MM.1S (cell line): ENCODE data around the gene SLC16A13.

Experiments used
- EZH2phosphoT487 ChIP-seq: fragments of 300-600 bp; sonication (generic); IDR thresholded peaks from 2 replicates; pipeline ENCODE4 v1.6.1; 2018; ENCODE audit warnings: antibody characterized with exemption, low read length
- TF ChIP-seq, protein P1 (sequence below): fragments of 300-600 bp; sonication (generic); IDR thresholded peaks from 2 replicates; pipeline ENCODE4 v1.5.1; 2016; ENCODE audit warnings: antibody characterized with exemption, low read length, mixed read lengths

DNA sequence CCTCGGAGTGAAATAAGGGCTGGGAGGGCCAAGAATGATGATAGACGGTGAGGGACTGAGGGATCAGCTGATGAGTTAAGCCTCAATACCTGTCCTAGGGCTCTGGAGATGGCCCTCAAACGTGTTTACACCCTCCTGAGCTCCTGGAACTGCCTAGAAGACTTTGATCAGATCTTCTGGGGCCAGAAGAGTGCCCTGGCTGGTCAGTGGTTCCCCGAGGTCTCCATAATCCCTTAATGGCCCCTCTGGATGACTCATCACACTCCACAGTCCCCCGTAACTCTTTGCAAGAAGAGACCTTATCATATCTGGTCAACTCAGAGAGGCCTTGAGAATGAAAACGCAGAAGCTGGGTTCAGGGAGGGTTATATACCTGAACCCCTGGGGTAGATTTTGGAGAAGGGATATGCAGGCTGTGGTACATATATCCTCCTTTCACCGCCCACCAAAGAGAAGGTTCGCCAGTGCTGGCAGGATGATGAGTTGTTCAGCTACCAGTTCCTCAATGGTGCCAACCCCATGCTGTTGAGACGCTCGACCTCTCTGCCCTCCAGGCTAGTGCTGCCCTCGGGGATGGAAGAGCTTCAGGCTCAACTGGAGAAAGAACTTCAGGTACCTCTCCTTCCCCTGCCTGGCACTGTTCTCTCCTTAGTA lies 36.8 kb upstream of the SLC16A13 start:
- TF ChIP-seq, protein P1, sequence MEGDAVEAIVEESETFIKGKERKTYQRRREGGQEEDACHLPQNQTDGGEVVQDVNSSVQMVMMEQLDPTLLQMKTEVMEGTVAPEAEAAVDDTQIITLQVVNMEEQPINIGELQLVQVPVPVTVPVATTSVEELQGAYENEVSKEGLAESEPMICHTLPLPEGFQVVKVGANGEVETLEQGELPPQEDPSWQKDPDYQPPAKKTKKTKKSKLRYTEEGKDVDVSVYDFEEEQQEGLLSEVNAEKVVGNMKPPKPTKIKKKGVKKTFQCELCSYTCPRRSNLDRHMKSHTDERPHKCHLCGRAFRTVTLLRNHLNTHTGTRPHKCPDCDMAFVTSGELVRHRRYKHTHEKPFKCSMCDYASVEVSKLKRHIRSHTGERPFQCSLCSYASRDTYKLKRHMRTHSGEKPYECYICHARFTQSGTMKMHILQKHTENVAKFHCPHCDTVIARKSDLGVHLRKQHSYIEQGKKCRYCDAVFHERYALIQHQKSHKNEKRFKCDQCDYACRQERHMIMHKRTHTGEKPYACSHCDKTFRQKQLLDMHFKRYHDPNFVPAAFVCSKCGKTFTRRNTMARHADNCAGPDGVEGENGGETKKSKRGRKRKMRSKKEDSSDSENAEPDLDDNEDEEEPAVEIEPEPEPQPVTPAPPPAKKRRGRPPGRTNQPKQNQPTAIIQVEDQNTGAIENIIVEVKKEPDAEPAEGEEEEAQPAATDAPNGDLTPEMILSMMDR: no peak
- no peak for TF ChIP-seq EZH2phosphoT487
